DOHH2 (cell line): ENCODE results near the gene DPP10.

Experiments
- EZH2phosphoT487 ChIP-seq: fragments of 200-600 bp; sonication (generic); IDR thresholded peaks from 2 replicates; pipeline ENCODE4 v1.6.1; 2017; ENCODE audit warnings: borderline replicate concordance, mild to moderate bottlenecking, antibody characterized with exemption, low read length, moderate library complexity, mixed read lengths
- TF ChIP-seq, protein P1 (sequence below): fragments of 200-600 bp; sonication (generic); IDR thresholded peaks from one replicate; pipeline ENCODE4 v1.5.1; 2014; ENCODE audit warnings: antibody characterized with exemption, mild to moderate bottlenecking, low read depth, low read length; ENCODE audit not compliant: poor library complexity, severe bottlenecking

DNA sequence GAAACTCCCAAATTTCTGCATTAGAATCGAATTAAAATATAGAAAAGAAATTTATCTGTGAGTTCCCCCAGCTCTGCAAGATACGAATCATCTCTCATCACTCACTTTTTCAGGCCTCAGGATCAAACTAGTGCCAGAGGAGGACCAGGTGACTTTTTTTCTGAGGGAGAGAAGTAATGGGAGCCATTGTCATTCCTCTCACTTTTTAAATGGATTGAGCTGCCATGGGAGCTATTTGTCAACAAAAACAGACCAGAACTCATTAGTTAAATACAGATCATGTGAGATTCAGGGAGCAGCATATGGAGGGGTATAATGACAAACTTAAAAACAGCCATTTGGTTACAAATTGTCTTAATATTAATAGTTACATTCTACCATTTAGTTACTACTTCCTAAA lies 594.4 kb downstream of the DPP10 start:
- TF ChIP-seq, protein P1, sequence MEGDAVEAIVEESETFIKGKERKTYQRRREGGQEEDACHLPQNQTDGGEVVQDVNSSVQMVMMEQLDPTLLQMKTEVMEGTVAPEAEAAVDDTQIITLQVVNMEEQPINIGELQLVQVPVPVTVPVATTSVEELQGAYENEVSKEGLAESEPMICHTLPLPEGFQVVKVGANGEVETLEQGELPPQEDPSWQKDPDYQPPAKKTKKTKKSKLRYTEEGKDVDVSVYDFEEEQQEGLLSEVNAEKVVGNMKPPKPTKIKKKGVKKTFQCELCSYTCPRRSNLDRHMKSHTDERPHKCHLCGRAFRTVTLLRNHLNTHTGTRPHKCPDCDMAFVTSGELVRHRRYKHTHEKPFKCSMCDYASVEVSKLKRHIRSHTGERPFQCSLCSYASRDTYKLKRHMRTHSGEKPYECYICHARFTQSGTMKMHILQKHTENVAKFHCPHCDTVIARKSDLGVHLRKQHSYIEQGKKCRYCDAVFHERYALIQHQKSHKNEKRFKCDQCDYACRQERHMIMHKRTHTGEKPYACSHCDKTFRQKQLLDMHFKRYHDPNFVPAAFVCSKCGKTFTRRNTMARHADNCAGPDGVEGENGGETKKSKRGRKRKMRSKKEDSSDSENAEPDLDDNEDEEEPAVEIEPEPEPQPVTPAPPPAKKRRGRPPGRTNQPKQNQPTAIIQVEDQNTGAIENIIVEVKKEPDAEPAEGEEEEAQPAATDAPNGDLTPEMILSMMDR = no peak
- TF ChIP-seq EZH2phosphoT487 = no peak
